A673 (cell line): Measurements from ENCODE around the gene ETFRF1.

Source experiments
- CTCF ChIP-seq: fragments of 300-800, 200-600 bp; sonication (generic); conservative IDR thresholded peaks from 2 replicates; pipeline ENCODE4 v1.5.1; 2017; ENCODE audit warnings: low read depth, mild to moderate bottlenecking, antibody characterized with exemption, low read length, moderate library complexity, mixed read lengths
- EZH2 ChIP-seq: fragments of 200-600 bp; sonication (generic); IDR thresholded peaks from 2 replicates; pipeline ENCODE4 v1.6.1; 2017; ENCODE audit warnings: borderline replicate concordance, low read depth, mild to moderate bottlenecking, mixed read lengths, antibody characterized with exemption, low read length; ENCODE audit not compliant: poor library complexity, severe bottlenecking

GRCh38 chr12:25248732-25249131 is 53.7 kb downstream of the ETFRF1 start:
- TF ChIP-seq CTCF (no peak), EZH2 (no peak)
